Mesothelial cell of epicardium (in vitro differentiated cells): ENCODE measurements around the gene CYLC2. TPM values are rescaled to one million over a fixed set of nuclear protein-coding genes. Genes with fewer than 3 reads are reported as not detected.

Source experiments
- DNase-seq, 2 experiments: peaks; one replicate each; pipeline ENCODE4 v3.0.0; 2021; ENCODE audit warnings: low spot score in 2 of 2; ENCODE audit not compliant: unreplicated experiment in 2 of 2
- H3K27ac Mint-ChIP-seq: 2 replicates; pipeline ENCODE4 v1.8.0; 2021; ENCODE audit warnings: mixed read lengths
- H3K27me3 Mint-ChIP-seq: 2 replicates; pipeline ENCODE4 v1.8.0; 2021; ENCODE audit warnings: low read depth, mixed read lengths
- H3K36me3 Mint-ChIP-seq: 2 replicates; pipeline ENCODE4 v1.8.0; 2021; ENCODE audit warnings: mixed read lengths
- H3K4me1 Mint-ChIP-seq: 2 replicates; pipeline ENCODE4 v1.8.0; 2021; ENCODE audit warnings: mixed read lengths
- H3K4me3 Mint-ChIP-seq: 2 replicates; pipeline ENCODE4 v1.8.0; 2021; ENCODE audit warnings: mild to moderate bottlenecking, moderate library complexity, mixed read lengths
- H3K9me3 Mint-ChIP-seq: 2 replicates; pipeline ENCODE4 v1.8.0; 2021; ENCODE audit warnings: mixed read lengths
- total RNA-seq: library from RNA; stranded (reverse); gene quantifications from 3 replicates; pipeline ENCODE4 v1.2.1, GENCODE V29; 2021
- TF ChIP-seq, protein P1 (sequence below): fragments of 200-600 bp; sonication (generic); IDR thresholded peaks from one replicate; pipeline ENCODE4 v1.5.0; 2021; ENCODE audit warnings: antibody characterized with exemption; ENCODE audit not compliant: unreplicated experiment

Gene CYLC2
- total RNA-seq, 1 donor from 2014 or later, result not detected

DNA sequence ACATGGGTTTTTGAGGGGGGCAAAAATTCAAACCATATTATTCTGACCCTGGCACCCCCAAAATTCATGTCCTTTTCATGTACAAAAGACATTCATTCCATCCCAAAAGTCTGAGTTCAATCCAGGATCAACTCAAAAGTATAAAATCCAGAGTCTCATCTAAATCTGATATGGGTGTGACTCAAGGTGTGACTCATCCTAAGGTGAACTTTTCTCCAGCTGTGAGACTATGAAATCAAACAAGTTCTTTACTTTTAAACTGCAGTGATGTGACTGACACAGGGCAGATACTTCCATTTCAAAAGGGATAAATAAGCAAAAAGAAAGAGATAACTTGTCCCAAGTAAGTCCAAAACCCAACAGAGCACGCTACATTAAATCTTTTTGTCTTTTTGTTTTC is 20.6 kb upstream of the CYLC2 start:
- H3K4me1 Mint-ChIP-seq, result no peaks in the 10 kb centered on the region
- TF ChIP-seq, protein P1, sequence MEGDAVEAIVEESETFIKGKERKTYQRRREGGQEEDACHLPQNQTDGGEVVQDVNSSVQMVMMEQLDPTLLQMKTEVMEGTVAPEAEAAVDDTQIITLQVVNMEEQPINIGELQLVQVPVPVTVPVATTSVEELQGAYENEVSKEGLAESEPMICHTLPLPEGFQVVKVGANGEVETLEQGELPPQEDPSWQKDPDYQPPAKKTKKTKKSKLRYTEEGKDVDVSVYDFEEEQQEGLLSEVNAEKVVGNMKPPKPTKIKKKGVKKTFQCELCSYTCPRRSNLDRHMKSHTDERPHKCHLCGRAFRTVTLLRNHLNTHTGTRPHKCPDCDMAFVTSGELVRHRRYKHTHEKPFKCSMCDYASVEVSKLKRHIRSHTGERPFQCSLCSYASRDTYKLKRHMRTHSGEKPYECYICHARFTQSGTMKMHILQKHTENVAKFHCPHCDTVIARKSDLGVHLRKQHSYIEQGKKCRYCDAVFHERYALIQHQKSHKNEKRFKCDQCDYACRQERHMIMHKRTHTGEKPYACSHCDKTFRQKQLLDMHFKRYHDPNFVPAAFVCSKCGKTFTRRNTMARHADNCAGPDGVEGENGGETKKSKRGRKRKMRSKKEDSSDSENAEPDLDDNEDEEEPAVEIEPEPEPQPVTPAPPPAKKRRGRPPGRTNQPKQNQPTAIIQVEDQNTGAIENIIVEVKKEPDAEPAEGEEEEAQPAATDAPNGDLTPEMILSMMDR, result no peak
- no peaks in the 10 kb centered on the region for H3K36me3 Mint-ChIP-seq
- no peaks in the 10 kb centered on the region for H3K27me3 Mint-ChIP-seq
- H3K4me3 Mint-ChIP-seq, result no peak overlapping the region
- H3K27ac Mint-ChIP-seq, result no peak overlapping the region
- no peak for DNase-seq
- H3K9me3 Mint-ChIP-seq, result peaks cover 10% of the 10 kb centered on the region

DNA sequence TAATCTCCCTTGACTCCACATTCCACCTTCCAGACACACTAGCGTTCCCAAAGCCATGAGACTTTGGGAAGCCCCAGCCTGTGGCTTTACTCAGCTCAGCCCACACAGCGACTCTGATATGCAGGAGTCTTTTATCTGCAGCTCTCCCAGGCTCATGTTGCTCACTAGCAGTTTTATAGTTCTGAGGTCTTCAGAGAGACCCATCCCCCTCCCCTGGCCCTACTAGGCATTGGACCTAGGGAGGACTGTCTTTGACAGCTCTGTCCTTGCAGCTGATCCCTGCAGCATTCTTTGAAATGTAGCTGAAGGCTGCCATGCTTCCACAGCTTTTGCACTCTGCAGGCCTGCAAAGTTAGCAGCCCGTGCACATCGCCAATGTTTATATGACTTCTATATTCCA is 19.9 kb upstream of the CYLC2 start:
- Mint-ChIP-seq H3K4me3 (no peak overlapping the region), H3K4me1 (no peaks in the 10 kb centered on the region), H3K36me3 (no peaks in the 10 kb centered on the region), H3K27ac (no peak overlapping the region), H3K27me3 (no peaks in the 10 kb centered on the region), H3K9me3 (peaks cover 8% of the 10 kb centered on the region)
- DNase-seq, result no peak
- TF ChIP-seq, protein P1, result no peak

DNA sequence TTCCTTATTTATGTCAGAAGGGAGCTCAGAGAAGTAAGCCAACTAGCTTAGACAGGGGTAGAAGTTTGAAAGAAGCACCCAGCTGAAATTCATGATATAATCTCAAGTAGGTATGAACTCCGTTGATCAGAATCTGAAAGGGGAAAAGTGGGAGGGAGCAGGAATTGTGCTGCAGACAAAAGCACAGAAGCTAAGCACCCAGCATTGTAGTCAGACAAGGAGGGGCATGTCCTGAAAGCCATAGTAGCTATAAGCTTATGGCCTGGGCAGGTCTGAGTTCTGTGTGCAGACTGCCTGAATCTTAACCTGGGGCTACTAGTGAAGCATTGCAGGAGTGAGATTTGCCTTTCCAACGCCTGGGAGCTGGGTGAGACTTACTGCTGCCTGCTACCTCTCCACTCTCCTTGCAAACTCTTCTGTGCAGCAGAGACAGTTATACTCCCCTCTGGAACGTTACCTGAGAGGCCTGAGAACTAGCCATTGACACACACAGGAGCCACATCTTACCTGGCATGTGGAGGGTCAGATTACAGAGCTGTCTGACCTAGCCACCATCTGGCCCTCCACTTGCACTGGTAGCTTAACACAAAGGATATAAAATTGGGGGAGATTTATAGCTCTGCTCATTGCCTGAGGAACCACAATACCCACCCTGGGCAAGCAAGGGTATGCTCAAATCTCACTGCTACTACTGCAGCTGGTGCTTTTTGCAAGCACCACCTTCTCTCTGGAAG is 9.8 kb upstream of the CYLC2 start:
- H3K4me1 Mint-ChIP-seq, result no peaks in the 10 kb centered on the region
- H3K4me3 Mint-ChIP-seq, result no peak overlapping the region
- no peak overlapping the region for H3K27ac Mint-ChIP-seq
- no peak for DNase-seq
- peaks cover 6% of the 10 kb centered on the region for H3K27me3 Mint-ChIP-seq
- H3K36me3 Mint-ChIP-seq, result no peaks in the 10 kb centered on the region
- no peaks in the 10 kb centered on the region for H3K9me3 Mint-ChIP-seq
- TF ChIP-seq, protein P1, result no peak

DNA sequence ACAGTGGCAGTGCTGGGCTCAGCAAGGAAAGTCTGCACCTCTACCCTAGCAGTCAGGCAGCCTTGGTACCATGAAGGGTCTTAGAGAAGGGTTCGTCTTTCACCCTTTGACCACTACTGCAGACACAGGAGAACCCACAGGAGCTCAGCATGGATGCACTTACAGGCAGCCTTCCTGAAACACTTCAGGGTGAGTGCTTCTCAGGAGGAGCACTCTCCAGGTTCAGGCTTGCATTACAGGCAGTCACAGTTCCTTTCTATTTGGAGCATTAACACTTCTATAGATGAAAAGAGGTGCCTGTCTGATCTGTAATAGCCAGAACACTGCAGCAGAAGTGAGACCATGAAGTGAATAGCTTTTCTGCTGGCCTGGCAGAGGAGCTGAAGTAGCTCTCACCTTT is 8.7 kb upstream of the CYLC2 start:
- no peaks in the 10 kb centered on the region for H3K4me1 Mint-ChIP-seq
- peaks cover 9% of the 10 kb centered on the region for H3K27me3 Mint-ChIP-seq
- DNase-seq, result no peak
- no peaks in the 10 kb centered on the region for H3K36me3 Mint-ChIP-seq
- H3K27ac Mint-ChIP-seq, result no peak overlapping the region
- H3K9me3 Mint-ChIP-seq, result no peaks in the 10 kb centered on the region
- no peak overlapping the region for H3K4me3 Mint-ChIP-seq
- TF ChIP-seq, protein P1, result no peak

DNA sequence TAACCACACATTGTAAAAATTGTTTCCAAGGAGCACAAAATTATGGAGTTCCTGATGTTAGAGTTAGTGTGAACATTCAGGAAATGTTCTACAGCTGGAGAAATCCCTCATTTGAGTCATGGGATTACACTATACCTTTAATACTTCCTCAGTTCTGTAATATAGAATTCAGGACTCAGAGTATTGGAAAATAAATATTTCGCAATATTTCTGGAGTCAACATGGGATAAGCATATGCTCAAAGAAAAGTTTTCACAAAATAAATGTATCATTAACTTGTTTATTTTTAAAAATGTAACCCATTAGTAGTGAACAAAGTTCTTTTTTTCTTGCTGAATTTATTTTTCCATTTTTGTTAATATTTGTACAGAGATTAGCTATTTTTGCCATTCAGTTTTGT is 8.6 kb downstream of the CYLC2 start:
- TF ChIP-seq, protein P1, result no peak
- Mint-ChIP-seq H3K27me3 (no peaks in the 10 kb centered on the region), H3K4me3 (no peak overlapping the region), H3K27ac (no peak overlapping the region), H3K36me3 (no peaks in the 10 kb centered on the region), H3K9me3 (no peaks in the 10 kb centered on the region), H3K4me1 (no peaks in the 10 kb centered on the region)
- DNase-seq, result no peak
